GM18517 (cell line): ENCODE measurements around the gene LIMA1.
"Not testable (repeated sequence)": the region's sequence is repeated elsewhere in the genome, so short reads cannot be mapped to it uniquely, and the experiment has no call there.

ENCODE experiments used
- ATAC-seq: cut with Tn5 transposase; IDR thresholded peaks from one replicate; pipeline ENCODE4 v1.9.1; 2021; ENCODE audit warnings: mild to moderate bottlenecking, moderate library complexity; ENCODE audit not compliant: unreplicated experiment

LIMA1 gene

DNA sequence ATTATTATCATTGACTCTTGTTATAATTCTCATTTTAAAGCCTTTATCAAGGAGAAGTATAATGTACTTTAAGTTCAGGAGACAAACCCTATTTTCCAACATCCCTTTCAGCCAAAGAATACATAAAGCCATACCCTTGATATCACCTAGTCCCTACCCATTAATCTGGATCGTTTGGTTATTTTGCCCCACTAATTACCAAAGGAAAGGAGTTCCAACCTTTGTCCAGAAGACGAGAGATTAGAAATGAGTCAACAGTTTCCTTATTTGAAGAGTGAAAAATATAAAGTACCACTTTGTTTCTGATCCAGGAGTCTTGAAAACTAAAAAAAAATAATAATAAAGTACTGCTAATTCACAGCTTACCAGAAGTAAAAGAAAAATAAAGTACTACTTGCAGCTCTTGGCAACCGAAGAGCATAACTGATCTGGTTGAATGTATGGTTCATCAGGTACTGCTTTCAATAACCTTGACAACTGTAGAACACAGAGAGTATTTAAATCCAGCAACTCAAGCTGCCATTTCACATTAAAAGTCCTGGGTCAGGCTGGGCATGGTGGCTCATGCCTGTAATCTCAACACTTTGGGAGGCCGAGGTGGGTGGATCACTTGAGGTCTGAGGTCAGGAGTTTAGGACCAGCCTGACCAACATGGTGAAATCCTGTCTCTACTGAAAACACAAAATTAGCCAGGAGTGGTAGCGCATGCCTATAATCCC, 33.7 kb downstream of the LIMA1 start:
- no peak for ATAC-seq

DNA sequence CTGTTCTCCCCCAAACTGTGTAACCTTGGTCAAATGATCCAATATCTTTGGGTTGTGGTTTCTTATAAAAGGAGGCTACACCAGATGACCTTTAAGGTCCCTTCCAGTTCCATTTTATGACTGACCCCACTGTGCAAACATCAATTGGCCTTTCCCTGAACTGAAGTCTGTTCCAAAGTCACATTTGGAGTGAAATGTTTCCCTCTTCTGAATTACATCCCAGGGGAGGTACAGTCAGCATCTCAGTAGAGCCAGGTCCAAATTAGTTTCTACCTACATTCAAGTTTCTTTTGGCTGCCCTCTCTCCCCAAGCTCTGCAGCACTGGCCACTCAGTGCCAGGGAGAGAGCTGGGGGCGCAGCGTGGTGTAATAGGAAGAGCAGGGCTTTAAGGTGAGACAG, 34.4 kb downstream of the LIMA1 start:
- no peak for ATAC-seq

DNA sequence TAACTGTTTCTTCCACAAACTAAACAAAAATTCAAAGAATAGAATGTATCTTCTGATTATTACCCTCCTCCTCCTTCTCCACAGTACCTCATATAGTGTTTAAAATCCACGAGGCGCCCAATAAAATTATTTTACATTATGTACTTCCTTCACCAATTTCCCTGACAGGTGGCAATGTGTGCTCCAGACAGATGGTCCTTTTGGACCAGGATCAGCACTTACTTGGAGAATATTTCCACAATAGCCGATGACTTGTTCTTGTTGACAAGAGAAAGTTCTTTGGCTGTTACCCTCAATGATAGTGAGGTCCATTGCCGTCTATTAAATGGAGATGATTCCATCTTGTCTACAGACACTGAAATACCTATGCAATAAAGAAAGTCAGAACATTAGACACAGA, 34.9 kb downstream of the LIMA1 start:
- no peak for ATAC-seq

DNA sequence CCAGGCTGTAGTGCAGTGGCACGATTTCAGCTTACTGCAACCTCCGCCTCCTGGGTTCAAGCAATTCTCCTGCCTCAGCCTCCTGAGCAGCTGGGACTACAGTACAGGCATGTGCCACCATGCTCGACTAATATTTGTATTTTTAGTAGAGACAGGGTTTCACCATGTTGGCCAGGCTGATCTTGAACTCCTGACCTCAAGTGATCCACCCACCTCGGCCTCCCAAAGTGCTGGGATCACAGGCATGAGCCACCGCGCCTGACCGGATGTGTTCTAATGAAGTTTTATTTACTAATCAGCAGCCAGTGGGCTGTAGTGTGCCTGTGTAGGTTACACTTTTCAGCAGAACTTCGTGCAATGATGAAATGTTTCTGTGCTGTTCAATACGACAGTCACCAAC, 35.7 kb downstream of the LIMA1 start:
- not testable (repeated sequence) for ATAC-seq

DNA sequence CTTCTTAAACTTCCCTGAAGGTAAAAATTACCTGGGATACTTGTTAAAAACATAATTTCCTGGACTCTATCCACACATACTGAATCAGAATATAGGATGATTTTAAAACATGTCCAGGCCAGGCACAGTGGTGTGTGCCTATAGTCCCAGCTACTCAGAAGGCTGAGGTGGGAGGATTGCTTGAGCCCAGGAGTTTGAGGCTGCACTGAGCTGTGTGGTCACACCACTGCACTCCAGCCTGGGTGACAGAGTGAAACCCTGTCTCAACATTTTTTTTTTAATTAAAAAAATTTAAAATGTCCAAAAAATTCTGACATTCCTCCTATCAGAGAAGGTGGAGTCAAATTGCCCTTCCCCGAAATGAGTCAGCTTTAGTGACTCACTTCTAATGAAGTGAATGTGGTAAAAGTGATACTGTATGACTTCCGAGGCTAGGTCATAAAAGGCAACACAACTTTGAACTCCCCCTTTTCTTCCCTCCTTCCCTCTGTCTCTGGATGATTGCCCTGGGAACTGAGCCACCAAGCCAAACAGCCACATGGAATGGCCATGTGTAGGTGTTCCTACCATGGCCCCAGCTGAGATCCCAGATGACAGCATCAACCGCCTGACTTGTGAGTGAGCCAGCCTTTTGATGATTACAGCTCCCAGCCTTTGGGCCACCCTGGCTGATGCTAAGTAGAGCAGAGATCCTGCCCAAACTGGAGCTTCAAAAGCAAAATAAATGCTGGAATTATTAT, 36.3 kb downstream of the LIMA1 start:
- peak; percentile 63 for ATAC-seq

DNA sequence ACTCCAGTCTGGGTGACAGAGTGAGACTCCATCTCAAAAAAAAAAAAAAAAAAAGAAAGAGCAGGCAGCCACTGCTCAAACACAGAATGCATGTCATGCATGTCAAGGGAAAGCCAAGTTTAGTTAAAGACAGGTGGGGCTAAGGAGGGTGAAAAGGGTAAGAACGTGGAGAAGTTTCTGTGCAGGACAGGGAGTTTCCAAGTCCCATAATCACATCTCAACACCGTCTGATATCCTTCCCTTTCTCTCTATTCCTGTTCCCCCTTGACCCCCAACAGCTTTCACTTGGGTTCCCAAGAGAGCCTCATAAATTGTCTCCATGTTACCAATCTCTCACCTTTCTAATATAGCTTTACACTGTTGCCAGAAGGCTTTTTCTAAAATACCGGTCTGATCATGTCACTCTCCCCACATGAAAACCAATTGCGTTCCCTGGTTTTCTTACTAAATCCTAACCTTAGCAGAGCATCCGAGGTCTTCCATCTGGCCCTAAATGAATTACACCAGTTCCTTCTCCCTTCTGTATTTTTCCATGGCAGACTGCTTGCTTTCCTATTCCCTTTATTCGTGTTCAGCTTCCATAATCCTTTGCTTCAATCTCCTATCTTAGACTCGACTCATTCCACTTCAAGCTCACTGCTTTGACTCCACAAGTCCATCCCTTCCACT, 37.0 kb downstream of the LIMA1 start:
- ATAC-seq: no peak

DNA sequence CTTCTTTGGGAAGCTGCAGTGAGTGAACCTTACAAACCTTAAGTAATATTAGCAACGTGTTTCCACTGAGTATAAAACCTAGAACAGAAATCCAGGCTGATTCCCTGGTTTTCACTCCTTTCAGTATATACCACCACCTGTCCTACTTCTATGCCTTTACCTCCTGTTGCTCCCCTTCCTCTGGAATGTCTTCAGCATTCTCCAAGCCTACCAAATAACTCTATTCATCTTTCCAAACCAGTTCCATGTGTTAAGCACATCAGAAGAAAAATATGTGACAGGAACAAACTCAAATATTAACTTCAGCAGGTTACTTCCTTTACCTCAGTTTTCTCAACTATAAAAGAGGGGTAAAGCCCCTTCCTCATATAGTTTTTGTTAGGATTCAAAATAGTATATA, 39.8 kb downstream of the LIMA1 start:
- ATAC-seq: no peak

DNA sequence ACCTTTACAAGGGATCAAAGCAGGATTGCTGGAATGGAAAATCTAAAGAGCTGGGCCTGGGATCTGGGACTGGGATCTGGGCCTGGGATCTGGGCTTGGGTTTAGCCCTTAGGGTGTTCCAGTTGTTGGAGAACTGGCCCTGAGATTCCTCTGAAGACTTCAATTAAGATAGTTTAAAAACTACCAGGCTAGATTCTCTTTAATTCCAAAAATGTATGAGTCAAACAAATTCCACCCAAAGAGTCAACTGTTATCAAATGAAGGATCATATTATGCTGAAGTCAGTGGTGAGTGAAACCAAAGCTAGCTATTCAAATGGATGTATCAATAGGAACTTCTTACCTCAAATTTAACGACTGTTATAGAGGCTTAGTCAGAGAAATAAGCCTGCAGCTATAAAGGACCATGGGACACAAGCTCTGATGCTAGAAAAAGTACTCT, 40.5 kb downstream of the LIMA1 start:
- ATAC-seq: no peak

DNA sequence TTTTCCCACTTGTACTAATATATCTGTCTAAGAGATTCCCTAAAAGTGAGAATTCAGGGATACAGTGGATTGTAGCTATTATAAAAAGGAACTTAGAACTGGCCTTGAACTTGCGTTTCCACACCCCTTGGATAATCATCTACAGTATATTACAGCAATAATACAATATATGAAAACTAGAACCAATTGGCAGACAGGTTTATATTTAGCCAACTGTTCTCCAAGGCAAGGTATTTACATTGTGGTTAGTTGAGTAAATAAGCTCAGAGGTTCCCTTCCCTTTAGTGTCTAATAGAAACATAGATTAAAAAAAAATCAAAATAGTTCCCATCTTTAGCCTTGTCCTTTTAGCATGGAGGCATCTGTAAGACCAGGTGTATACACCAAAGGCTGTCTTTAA, 42.1 kb downstream of the LIMA1 start:
- ATAC-seq: no peak

DNA sequence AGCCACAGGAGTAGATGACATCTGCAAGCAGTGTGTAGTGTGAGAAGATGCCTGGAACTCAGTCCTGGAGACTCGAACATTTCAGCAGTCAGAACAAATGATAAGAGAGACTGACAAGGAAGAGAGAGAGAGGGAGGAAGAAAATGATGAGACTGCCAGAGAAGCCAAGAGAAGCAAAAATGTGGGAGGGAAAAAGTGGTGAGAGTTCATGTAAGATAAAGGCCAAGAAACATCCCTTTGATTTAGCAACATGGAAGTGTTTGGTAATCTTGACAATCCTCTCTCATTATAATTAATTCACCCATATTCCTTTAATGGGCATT, 42.6 kb downstream of the LIMA1 start:
- ATAC-seq: no peak

DNA sequence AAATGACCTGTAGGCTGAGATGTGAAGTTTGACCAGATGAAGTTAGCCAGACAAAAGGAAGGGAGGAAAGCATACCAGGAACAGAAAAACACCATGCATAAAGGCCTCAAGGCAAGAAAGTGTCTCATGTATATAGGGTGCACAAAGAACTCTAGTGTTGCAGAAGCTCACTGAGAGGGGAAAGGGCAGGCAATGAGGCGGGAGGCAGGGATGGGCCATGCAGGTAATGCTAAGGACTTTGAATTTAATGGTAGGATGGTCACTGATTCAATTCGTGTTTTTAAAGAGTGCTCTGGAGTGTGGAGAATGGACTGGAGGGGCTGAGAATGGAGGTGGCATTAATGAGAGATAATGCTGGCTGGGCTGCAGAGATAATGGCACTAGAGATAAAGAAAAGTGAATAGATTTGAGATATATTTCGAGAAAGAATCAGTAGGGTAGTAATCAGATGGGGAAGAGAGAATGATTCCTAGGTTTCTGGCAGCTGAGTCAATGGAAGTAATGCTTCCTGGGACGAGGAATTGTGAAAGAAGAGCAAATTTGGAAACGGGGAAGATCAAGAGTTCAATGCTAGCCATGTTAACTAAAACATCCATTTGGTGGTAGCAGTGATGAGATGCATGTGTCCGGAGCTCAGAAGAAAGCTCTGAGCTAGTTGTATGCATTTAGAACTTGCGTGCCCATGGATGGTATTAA, 43.1 kb downstream of the LIMA1 start:
- no peak for ATAC-seq

DNA sequence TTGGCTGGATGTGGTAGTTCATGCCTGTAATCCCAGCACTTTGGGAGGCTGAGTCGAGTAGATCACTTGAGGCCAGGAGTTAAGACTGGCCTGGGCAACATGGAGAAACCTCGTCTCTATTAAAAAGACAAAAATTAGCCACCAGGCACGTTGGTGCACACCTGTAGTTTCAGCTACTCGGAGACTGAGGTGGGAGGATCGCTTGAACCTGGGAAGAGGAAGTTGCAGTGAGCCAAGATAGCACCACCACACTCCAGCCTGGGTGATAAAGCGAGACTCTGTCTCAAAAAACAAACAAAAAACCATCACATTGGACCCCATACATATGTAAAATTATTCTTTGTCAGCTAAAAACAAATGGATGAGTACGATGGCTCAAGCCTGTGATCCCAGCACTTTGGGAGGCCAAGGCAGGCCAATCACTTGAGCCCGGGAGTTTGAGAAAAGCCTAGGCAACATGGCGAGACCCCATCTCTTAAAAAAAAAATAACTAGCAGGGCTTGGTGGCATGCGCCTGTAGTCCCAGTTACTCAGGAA, 43.9 kb downstream of the LIMA1 start:
- ATAC-seq: no peak

DNA sequence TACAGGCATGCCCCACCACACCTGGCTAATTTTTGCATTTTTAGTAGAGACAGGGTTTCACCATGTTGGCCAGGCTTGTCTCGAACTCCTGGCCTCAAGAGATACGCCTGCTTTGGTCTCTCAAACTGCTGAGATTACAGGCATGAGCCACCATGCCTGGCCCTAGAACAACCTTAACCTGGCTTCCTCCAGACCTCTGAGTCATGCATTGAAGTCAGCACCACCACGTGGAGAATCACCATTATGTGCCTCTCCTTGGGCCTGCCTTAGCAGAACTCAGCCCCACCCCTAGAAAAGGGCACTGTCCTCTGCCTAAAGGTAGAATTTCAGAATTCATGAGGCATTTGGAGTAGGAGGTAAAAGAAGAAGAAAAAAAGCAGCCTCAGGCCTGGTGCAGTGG, 49.0 kb downstream of the LIMA1 start:
- no peak for ATAC-seq

DNA sequence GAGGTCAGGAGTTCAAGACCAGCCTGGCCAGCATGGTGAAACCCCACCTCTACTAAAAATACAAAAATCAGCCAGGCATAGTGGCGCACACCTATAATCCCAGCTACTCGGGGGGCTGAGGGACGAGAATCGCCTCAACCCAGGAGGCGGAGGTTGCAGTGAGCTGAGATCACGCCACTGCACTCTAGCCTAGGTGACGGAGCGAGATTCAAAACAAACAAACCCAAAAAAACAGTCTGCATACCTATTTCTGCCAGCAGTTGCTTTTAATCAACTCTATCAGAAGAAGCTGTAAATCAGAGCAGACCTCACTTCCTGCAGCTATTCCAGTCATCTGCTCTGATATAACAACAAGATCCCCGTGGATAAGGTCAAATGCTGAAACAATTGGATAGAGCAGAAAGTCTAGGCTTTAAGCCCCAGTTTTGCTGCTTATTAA, 50.5 kb downstream of the LIMA1 start:
- ATAC-seq: no peak

DNA sequence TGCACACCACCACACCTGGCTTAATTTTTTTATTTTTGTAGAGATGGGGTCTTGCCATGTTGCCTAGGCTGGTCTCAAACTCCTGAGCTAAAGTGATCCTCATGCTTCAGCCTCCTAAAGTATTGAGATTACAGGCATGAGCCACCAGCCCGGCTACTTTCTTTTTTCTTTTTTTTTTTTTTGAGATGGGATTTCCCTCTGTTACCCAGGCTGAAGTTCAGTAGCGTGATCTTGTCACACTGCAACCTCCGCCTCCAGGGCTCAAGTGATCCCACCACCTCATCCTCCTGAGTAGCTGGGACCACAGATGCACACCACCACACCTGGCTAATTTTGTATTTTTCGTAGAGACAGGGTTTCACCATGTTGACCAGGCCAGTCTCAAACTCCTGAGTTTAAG, 51.1 kb downstream of the LIMA1 start:
- no peak for ATAC-seq

DNA sequence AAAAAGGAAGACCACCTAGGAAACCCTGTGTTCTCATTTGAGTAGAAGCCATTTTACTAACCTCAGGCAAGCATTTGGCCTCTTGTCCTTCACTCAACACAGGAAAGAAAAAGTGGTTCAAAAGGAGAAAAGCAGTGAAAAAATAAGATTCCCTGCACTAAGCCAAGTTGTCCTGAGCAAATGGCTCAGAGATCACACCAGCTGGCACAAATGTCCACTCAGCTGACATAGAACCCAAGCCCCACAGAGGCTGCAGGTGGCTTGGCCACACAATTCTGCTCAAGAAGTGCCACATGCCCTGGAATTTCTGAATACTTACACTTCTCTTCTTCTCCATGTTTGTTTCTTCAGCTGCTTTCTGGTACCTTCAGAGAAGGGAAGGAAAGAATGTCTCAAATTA, 52.0 kb downstream of the LIMA1 start:
- ATAC-seq: no peak

DNA sequence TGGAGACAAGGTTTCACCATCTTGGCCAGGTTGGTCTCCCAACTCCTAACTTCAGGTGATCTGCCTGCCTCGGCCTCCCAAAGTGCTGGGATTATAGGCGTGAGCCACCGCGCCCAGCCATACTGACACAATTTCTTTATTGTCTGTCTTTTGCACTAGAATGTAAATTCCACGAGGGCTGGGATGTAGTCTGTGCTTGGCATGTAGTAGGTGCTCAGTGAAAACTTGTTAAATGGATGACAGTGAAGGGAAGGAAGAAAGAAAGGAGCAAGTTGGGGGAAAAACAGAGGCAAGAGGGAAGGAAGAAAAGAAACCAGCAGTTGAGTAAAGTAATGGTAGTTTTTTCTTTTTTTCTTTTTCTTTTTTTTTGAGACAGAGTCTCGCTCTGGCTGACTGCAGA, 53.1 kb downstream of the LIMA1 start:
- ATAC-seq: no peak

DNA sequence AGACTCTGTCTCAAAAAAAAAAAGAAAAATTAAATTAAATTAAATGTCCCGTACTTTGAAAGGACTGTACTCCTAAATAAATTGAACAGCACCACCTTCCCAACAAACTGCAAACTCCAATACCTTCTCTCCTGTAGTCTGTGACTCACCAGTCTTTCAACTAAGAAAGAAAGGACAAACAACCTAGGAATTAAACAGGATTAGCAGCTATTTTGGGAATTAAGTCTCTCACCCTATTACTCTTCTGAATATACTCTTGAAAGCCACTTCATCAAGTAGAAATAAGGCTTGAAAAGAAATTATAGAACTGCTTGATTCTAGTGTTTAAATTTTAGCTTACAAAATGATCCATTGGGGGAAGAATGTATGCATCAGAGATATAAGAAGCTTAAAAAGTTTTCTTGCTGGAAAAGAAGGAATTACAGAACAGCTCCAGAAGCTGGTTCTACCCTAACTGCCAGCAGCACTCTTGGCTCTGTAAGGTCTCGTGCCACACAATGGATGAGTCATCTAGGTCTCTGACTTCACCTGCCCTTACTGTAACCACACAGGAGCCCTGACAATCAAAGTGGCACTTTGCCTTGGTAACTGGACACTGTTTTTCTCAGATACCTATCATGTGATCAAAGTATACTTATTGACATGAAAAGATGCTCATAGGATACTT, 59.2 kb downstream of the LIMA1 start:
- peak; percentile 37 for ATAC-seq

DNA sequence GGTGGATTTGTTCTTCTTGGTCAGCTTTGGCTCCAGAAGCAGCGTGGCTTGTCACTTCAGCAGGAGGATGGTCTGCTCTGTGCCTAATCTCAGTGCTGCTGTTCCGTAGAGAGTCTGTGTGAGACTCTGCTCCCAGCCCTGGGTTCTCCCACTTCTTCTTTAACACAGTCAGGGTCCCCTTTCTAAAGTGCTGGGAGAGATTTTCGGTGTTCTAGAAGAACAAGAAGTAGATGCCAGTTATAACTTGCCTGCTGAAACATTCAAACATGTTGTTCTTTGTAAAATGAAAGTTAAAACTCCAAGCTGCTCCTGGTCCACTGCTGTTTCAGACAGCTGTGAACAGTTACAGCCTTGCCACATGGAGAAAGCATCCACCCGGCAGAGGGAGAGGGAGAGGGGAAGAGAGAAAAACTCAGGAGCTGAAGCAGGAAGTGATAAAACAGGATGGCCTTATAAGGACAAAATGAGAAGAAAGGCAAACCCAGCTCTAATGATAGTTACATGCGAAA, 61.0 kb downstream of the LIMA1 start:
- no peak for ATAC-seq

DNA sequence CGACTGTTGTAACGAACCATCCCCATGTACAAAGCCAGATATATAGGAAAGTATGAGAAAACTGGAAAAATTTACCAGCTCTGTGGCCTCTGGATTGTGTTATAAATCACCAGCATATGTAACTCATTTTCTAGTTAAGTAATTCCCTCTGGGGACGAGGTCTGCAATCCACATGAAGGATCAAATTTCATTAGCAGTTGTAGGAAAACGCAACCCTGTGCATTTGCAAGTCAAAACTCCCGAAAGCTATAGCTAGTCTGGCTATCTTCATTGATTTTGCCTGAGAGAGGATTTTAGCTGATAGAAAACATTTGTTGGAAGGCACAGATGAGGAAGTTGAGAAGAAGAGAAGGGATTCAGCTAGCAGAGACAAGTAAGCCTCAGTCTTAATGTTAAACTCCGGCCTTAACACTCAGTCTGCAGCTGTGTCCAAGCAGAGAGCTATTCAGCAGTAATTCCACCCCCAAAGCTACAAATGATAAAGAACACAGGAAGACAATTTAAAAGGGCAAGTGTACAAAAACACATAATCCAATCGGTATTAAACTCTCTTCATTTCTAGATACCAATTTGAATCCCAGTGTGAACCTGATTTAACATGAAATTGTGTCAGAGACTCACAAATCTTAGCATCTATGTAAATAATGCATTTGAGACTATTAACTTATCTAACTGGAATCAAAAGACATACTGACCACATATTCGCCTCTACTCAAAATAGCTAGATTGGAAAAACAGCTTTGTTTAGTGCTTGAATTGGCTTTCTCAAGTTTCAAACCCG, 61.9 kb downstream of the LIMA1 start:
- ATAC-seq: no peak
